Bronchial epithelial cell (primary cell): ENCODE data around the gene VRK1. TPM values are rescaled to one million over a fixed set of nuclear protein-coding genes. Genes with fewer than 3 reads are reported as not detected.
A peak's percentile ranks its signal among the peaks of the same experiment; 100 is the strongest.

Source experiments
- DNase-seq: peaks from one replicate; pipeline ENCODE4 v3.0.0-alpha.2; 2010; ENCODE audit warnings: low read depth
- FAIRE-seq: peaks from 2 replicates; lab custom pipeline; 2011; peaks lifted over from hg19 to GRCh38; lab: Jason Lieb, UNC
- H3K27me3 ChIP-seq: 2 replicates; pipeline ENCODE4 v1.5.1; 2011; ENCODE audit warnings: low read length; ENCODE audit not compliant: control insufficient read depth, insufficient read depth
- H3K36me3 ChIP-seq: 2 replicates; pipeline ENCODE4 v1.5.1; 2011; ENCODE audit warnings: low read length; ENCODE audit not compliant: control insufficient read depth, insufficient read depth
- H3K4me3 ChIP-seq: 2 replicates; pipeline ENCODE4 v1.5.1; 2011; ENCODE audit warnings: mild to moderate bottlenecking, low read depth, low read length, control low read depth
- CTCF ChIP-seq: IDR thresholded peaks from 2 replicates; pipeline ENCODE4 v1.5.1; 2011; ENCODE audit warnings: mild to moderate bottlenecking, moderate library complexity, low read length, control low read depth, inconsistent platforms; ENCODE audit not compliant: insufficient read depth, severe bottlenecking
- total RNA-seq: library from RNA; depleted of rRNA; stranded (reverse); fragments of >200 nt; gene quantifications from 2 replicates; pipeline ENCODE4 v1.2.1, GENCODE V29; 2014

The VRK1 gene
- total RNA-seq, 1 donor from 2014 or later, result 12.6 TPM

- H3K27me3 ChIP-seq, result peaks cover 2% of the 10 kb centered on the region
- H3K36me3 ChIP-seq, result no peaks in the 10 kb centered on the region
- H3K4me3 ChIP-seq, result no peak overlapping the region
- DNase-seq (no peak), FAIRE-seq (no peak)
- TF ChIP-seq CTCF, result no peak
Observed at GRCh38 chr14:96792591-96792990, 4.6 kb upstream of the VRK1 start.

GRCh38 chr14:96793547-96793946 lies 3.6 kb upstream of the VRK1 start:
- DNase-seq (no peak), FAIRE-seq (no peak)
- Histone ChIP-seq H3K27me3 (peaks cover under 1% of the 10 kb centered on the region), H3K4me3 (no peak overlapping the region), H3K36me3 (no peaks in the 10 kb centered on the region)
- no peak for TF ChIP-seq CTCF

GRCh38 chr14:96795109-96795828 lies 1.9 kb upstream of the VRK1 start:
- Histone ChIP-seq H3K27me3 (no peaks in the 10 kb centered on the region), H3K4me3 (no peak overlapping the region), H3K36me3 (no peaks in the 10 kb centered on the region)
- DNase-seq (no peak), FAIRE-seq (no peak)
- TF ChIP-seq CTCF, result no peak

- DNase-seq (no peak), FAIRE-seq (no peak)
- Histone ChIP-seq H3K27me3 (no peaks in the 10 kb centered on the region), H3K4me3 (peak overlapping the region; percentile 68), H3K36me3 (no peaks in the 10 kb centered on the region)
- no peak for TF ChIP-seq CTCF
Observed at GRCh38 chr14:96797582-96798349, 584 bp downstream of the VRK1 start.

- no peaks in the 10 kb centered on the region for H3K27me3 ChIP-seq
- TF ChIP-seq CTCF, result no peak
- H3K4me3 ChIP-seq, result no peak overlapping the region
- H3K36me3 ChIP-seq, result no peaks in the 10 kb centered on the region
- DNase-seq (no peak), FAIRE-seq (no peak)
Observed at GRCh38 chr14:96798956-96799355, 1.8 kb downstream of the VRK1 start.
